HCT116 (cell line): Measurements from ENCODE around the gene POLN. TPM values are rescaled to one million over a fixed set of nuclear protein-coding genes. Genes with fewer than 3 reads are reported as not detected.

Experiments used
- ATAC-seq: fragments of 200-7000 bp; cut with Tn5 transposase; 2 replicates; pipeline ENCODE4 v1.9.1; 2020; ENCODE audit warnings: mild to moderate bottlenecking, moderate library complexity
- BruUV-seq: library from RNA; stranded (reverse); fragments of 400-500 nt; replicated peaks from 2 replicates; lab custom pipeline; 2021; lab: Mats Ljungman, UMichigan
- CTCF ChIA-PET: fragments of 300-600 bp; sonication (Branson Sonifier 250); formaldehyde crosslinking; loops from one replicate; lab custom pipeline; 2021; ENCODE audit warnings: antibody characterized with exemption; lab: Charles Lee
- POLR2A ChIA-PET: fragments of 300-600, 350-600 bp; sonication (Branson Sonifier 250); formaldehyde crosslinking; loops from one replicate; lab custom pipeline; 2021; ENCODE audit warnings: antibody characterized with exemption; lab: Charles Lee
- RAD21 ChIA-PET, 2 experiments: fragments of 300-600 bp; sonication (Branson Sonifier 250); formaldehyde crosslinking; loops; one replicate each; lab custom pipeline; 2023; ENCODE audit warnings: low total read pairs in 2 of 2; ENCODE audit not compliant: uncharacterized antibody in 2 of 2, unreplicated experiment in 2 of 2, low non-redundant PET in 1 of 2; lab: Charles Lee
- DNase-seq: peaks from one replicate; pipeline ENCODE4 v3.0.0-alpha.2; 2010; ENCODE audit warnings: low read depth, low spot score
- H2AFZ ChIP-seq: fragments of 200-600 bp; shearing (Covaris generic), sonication (generic); 2 replicates; pipeline ENCODE4 v1.6.1; 2017; ENCODE audit warnings: low read depth, mixed run types, mixed read lengths, antibody characterized with exemption, low read length; ENCODE audit not compliant: poor library complexity, severe bottlenecking
- H3K27ac ChIP-seq: 2 replicates; pipeline ENCODE4 v1.5.1; 2012; ENCODE audit warnings: low read depth, low read length
- H3K27me3 ChIP-seq: fragments of 200-600 bp; sonication (generic); 2 replicates; pipeline ENCODE4 v1.6.1; 2016; ENCODE audit warnings: mixed run types, low read length, mixed read lengths; ENCODE audit not compliant: insufficient read depth
- H3K36me3 ChIP-seq, 2 experiments: fragments of 200-500 bp in 1 of 2; fragments of 200-600 bp in 1 of 2; sonication (Bioruptor generic) in 1 of 2; sonication (generic) in 1 of 2; 2 replicates each; pipeline versions ENCODE4 v1.5.1 to v1.6.1; 2014 to 2016; ENCODE audit warnings: low read length in 2 of 2, inconsistent platforms in 1 of 2, mixed read lengths in 1 of 2, mixed run types in 1 of 2; ENCODE audit not compliant: insufficient read depth in 2 of 2, control insufficient read depth in 1 of 2
- H3K4me1 ChIP-seq, 2 experiments: fragments of 200-600 bp in 1 of 2; sonication (generic) in 1 of 2; 2 replicates each; pipeline versions ENCODE4 v1.5.1 to v1.6.1; 2012 to 2017; ENCODE audit warnings: low read length in 2 of 2, inconsistent platforms in 1 of 2, mild to moderate bottlenecking in 1 of 2, mixed read lengths in 1 of 2, mixed run types in 1 of 2, moderate library complexity in 1 of 2; ENCODE audit not compliant: insufficient read depth in 2 of 2, control insufficient read depth in 1 of 2
- H3K4me2 ChIP-seq: fragments of 200-600 bp; sonication (generic); 2 replicates; pipeline ENCODE4 v1.6.1; 2017; ENCODE audit warnings: mixed run types, low read length, mixed read lengths
- H3K4me3 ChIP-seq, 2 experiments: fragments of 200-600 bp in 1 of 2; sonication (generic) in 1 of 2; replicated peaks in 1 of 2; 2 replicates each; pipeline ENCODE4 v1.5.1; 2011 to 2016; ENCODE audit warnings: low read length in 2 of 2, control low read depth in 1 of 2, low read depth in 1 of 2, mild to moderate bottlenecking in 1 of 2, mixed read lengths in 1 of 2, mixed run types in 1 of 2
- H3K79me2 ChIP-seq: fragments of 200-600 bp; sonication (generic); 2 replicates; pipeline ENCODE4 v1.6.1; 2017; ENCODE audit warnings: mild to moderate bottlenecking, mixed run types, low read length, moderate library complexity, mixed read lengths; ENCODE audit not compliant: insufficient read depth
- H3K9ac ChIP-seq: fragments of 200-600 bp; sonication (generic); 2 replicates; pipeline ENCODE4 v1.6.1; 2016; ENCODE audit warnings: low read length, mixed read lengths
- H3K9me2 ChIP-seq: fragments of 200-600 bp; sonication (generic), shearing (Covaris generic); 2 replicates; pipeline ENCODE4 v1.6.1; 2017; ENCODE audit warnings: mixed run types, mild to moderate bottlenecking, moderate library complexity; ENCODE audit not compliant: insufficient read depth
- H3K9me3 ChIP-seq, 2 experiments: fragments of 200-500 bp in 1 of 2; fragments of 200-600 bp in 1 of 2; sonication (Bioruptor generic) in 1 of 2; sonication (generic) in 1 of 2; 2 replicates each; pipeline ENCODE4 v1.6.1; 2014 to 2017; ENCODE audit warnings: low read length in 2 of 2, mixed read lengths in 2 of 2, inconsistent platforms in 1 of 2, low read depth in 1 of 2, mild to moderate bottlenecking in 1 of 2, mixed run types in 1 of 2, moderate library complexity in 1 of 2; ENCODE audit not compliant: control insufficient read depth in 1 of 2, insufficient read depth in 1 of 2
- H4K20me1 ChIP-seq: fragments of 200-600 bp; sonication (generic), shearing (Covaris generic); 2 replicates; pipeline ENCODE4 v1.6.1; 2017; ENCODE audit warnings: mixed run types, mild to moderate bottlenecking, moderate library complexity; ENCODE audit not compliant: insufficient read depth
- ATF3 ChIP-seq: IDR thresholded peaks from 2 replicates; pipeline ENCODE4 v1.6.1; 2012
- CBX3 ChIP-seq: IDR thresholded peaks from 2 replicates; pipeline ENCODE4 v1.6.1; 2012; ENCODE audit warnings: low read depth
- CEBPB ChIP-seq: IDR thresholded peaks from 2 replicates; pipeline ENCODE4 v1.6.1; 2012; ENCODE audit warnings: low read depth
- CTCF ChIP-seq, 3 experiments: fragments of 200-600 bp in 1 of 3; sonication (generic) in 1 of 3; IDR thresholded peaks in 2 of 3; conservative IDR thresholded peaks in 1 of 3; 2 replicates each; pipeline ENCODE4 v1.5.1; 2012 to 2017; ENCODE audit warnings: low read depth in 2 of 3, low read length in 2 of 3, antibody characterized with exemption in 1 of 3, borderline replicate concordance in 1 of 3, control low read depth in 1 of 3, mild to moderate bottlenecking in 1 of 3, mixed read lengths in 1 of 3, mixed run types in 1 of 3, moderate library complexity in 1 of 3; ENCODE audit not compliant: insufficient read depth in 1 of 3
- EGR1 ChIP-seq: IDR thresholded peaks from 2 replicates; pipeline ENCODE4 v1.6.1; 2012; ENCODE audit warnings: low read depth
- EZH2 ChIP-seq: fragments of 200-600 bp; sonication (generic); IDR thresholded peaks from 2 replicates; pipeline ENCODE4 v1.6.1; 2017; ENCODE audit warnings: antibody characterized with exemption, mixed run types
- JUND ChIP-seq: IDR thresholded peaks from 2 replicates; pipeline ENCODE4 v1.6.1; 2012
- MAX ChIP-seq: IDR thresholded peaks from 2 replicates; pipeline ENCODE4 v1.6.1; 2012
- POLR2A ChIP-seq: IDR thresholded peaks from 2 replicates; pipeline ENCODE4 v1.7.0; 2011; ENCODE audit warnings: borderline replicate concordance; ENCODE audit not compliant: insufficient read depth, insufficient read length; ENCODE audit errors: extremely low read depth
- POLR2AphosphoS5 ChIP-seq: IDR thresholded peaks from 2 replicates; pipeline ENCODE4 v1.6.1; 2011; ENCODE audit warnings: mild to moderate bottlenecking, low read depth, low read length, moderate library complexity
- RAD21 ChIP-seq: IDR thresholded peaks from 2 replicates; pipeline ENCODE4 v1.6.1; 2012; ENCODE audit warnings: low read depth, mild to moderate bottlenecking
- SIN3A ChIP-seq: IDR thresholded peaks from 2 replicates; pipeline ENCODE4 v1.6.1; 2012; ENCODE audit warnings: low read depth
- SP1 ChIP-seq: IDR thresholded peaks from 2 replicates; pipeline ENCODE4 v1.6.1; 2012; ENCODE audit warnings: low read depth
- SRF ChIP-seq: IDR thresholded peaks from 2 replicates; pipeline ENCODE4 v1.6.1; 2012; ENCODE audit warnings: low read depth
- YY1 ChIP-seq: IDR thresholded peaks from 2 replicates; pipeline ENCODE4 v1.6.1; 2011; ENCODE audit warnings: low read length, low read depth, moderate library complexity, mild to moderate bottlenecking; ENCODE audit not compliant: insufficient replicate concordance; ENCODE audit errors: extremely low read depth
- ZFX ChIP-seq: fragments of 450-650 bp; IDR thresholded peaks from 2 replicates; pipeline ENCODE4 v1.6.1; 2017
- ZNF274 ChIP-seq: fragments of 200-500 bp; sonication (Bioruptor generic); IDR thresholded peaks from 2 replicates; pipeline ENCODE4 v1.6.1; 2014; ENCODE audit warnings: mild to moderate bottlenecking, low read depth, low read length, inconsistent platforms
- intact Hi-C: fragments of 100-400 bp; cut with micrococcal nuclease; formaldehyde crosslinking; loops from 2 replicates; pipeline ENCODE4 v1.10.0; 2022
- total RNA-seq: library from RNA; stranded (reverse); gene quantifications from one replicate; pipeline ENCODE4 v1.2.1, GENCODE V29; 2021; ENCODE audit not compliant: unreplicated experiment
- TF ChIP-seq, protein P1 (sequence below): IDR thresholded peaks from 2 replicates; pipeline ENCODE4 v1.6.1; 2012; ENCODE audit warnings: low read depth

POLN gene
- total RNA-seq, 1 experiment from 2014 or later, result 3.1 TPM

DNA sequence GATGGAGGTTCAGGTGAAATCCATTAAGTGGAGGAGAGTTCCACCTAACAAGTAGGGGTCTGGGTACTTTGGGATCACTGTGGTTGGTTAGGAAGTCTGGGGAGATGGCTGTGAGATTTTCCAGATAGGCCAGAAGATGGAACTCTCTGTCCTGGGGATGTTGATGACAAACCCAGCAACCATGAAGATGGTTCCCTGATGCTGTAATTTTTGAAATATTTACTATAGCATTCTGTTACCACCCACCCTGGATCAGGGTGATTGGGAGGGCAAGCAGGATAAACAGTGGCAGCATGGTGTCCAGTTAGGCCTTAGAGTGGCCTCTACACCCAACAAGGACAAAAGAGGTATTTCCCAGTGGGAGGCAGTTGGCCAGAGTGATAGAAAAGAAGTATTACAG, 217.2 kb downstream of the POLN start:
- no peaks in the 10 kb centered on the region; a peak in 1 of 4 replicates for H3K9me3 ChIP-seq
- RAD21 ChIA-PET, result no interaction called here
- CTCF ChIA-PET, result no interaction called here
- no peak overlapping the region for H3K4me3 ChIP-seq
- no peak overlapping the region for H3K9ac ChIP-seq
- BruUV-seq, result no TSS peak
- H3K9me2 ChIP-seq, result no peaks in the 10 kb centered on the region
- H3K4me2 ChIP-seq, result no peak overlapping the region
- POLR2A ChIA-PET, result no interaction called here
- H2AFZ ChIP-seq, result no peak overlapping the region
- no peaks in the 10 kb centered on the region for H4K20me1 ChIP-seq
- intact Hi-C loops, result no loop called here
- TF ChIP-seq ZNF274 (no peak), RAD21 (no peak), SP1 (no peak), EGR1 (no peak), JUND (no peak), ATF3 (no peak), SRF (no peak), CBX3 (no peak), CEBPB (no peak), ZFX (no peak), SIN3A (no peak), EZH2 (no peak), POLR2AphosphoS5 (no peak), MAX (no peak), CTCF (IDR thresholded peaks at IDR 0.05 in 2 of 3, conservative IDR thresholded peaks at IDR 0.05 in 1 of 3; ENCODE audit: borderline replicate concordance in 1 of 3, insufficient read depth in 1 of 3, low read depth in 2 of 3, low read length in 2 of 3) (no peak), POLR2A (no peak), YY1 (no peak)
- TF ChIP-seq, protein P1, sequence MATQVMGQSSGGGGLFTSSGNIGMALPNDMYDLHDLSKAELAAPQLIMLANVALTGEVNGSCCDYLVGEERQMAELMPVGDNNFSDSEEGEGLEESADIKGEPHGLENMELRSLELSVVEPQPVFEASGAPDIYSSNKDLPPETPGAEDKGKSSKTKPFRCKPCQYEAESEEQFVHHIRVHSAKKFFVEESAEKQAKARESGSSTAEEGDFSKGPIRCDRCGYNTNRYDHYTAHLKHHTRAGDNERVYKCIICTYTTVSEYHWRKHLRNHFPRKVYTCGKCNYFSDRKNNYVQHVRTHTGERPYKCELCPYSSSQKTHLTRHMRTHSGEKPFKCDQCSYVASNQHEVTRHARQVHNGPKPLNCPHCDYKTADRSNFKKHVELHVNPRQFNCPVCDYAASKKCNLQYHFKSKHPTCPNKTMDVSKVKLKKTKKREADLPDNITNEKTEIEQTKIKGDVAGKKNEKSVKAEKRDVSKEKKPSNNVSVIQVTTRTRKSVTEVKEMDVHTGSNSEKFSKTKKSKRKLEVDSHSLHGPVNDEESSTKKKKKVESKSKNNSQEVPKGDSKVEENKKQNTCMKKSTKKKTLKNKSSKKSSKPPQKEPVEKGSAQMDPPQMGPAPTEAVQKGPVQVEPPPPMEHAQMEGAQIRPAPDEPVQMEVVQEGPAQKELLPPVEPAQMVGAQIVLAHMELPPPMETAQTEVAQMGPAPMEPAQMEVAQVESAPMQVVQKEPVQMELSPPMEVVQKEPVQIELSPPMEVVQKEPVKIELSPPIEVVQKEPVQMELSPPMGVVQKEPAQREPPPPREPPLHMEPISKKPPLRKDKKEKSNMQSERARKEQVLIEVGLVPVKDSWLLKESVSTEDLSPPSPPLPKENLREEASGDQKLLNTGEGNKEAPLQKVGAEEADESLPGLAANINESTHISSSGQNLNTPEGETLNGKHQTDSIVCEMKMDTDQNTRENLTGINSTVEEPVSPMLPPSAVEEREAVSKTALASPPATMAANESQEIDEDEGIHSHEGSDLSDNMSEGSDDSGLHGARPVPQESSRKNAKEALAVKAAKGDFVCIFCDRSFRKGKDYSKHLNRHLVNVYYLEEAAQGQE, result no peak
- no peaks in the 10 kb centered on the region for H3K4me1 ChIP-seq
- no peaks in the 10 kb centered on the region for H3K36me3 ChIP-seq
- no peak for ATAC-seq
- DNase-seq, result no peak
- H3K79me2 ChIP-seq, result no peaks in the 10 kb centered on the region
- no peaks in the 10 kb centered on the region for H3K27me3 ChIP-seq
- no peak overlapping the region for H3K27ac ChIP-seq
